K562 (cell line): Measurements from ENCODE around the gene ELOVL7. TPM values are rescaled to one million over a fixed set of nuclear protein-coding genes. Genes with fewer than 3 reads are reported as not detected.

Experiments used
- ATAC-seq: fragments of 200-7000 bp; cut with Tn5 transposase; 3 replicates; pipeline ENCODE4 v1.9.1; 2020; ENCODE audit warnings: moderate library complexity
- BruUV-seq: library from RNA; stranded (reverse); fragments of 400-500 nt; replicated peaks from 2 replicates; lab custom pipeline; 2021; lab: Mats Ljungman, UMichigan
- CTCF ChIA-PET: fragments of 300-600 bp; formaldehyde crosslinking; extraction: SDS; loops from one replicate; lab custom pipeline; 2021; ENCODE audit warnings: low intra/inter-chr PET ratio; lab: Yijun Ruan, JAX
- POLR2A ChIA-PET: fragments of 300-600, 350-650 bp; sonication (Branson Sonifier 250); formaldehyde crosslinking; extraction: SDS; loops from one replicate; lab custom pipeline; 2021; ENCODE audit warnings: antibody characterized with exemption, inconsistent platforms; lab: Yijun Ruan, JAX
- DNase-seq, 4 experiments: peaks; one replicate each; pipeline versions ENCODE4 v3.0.0 to v3.0.0-alpha.2; 2011 to 2018; ENCODE audit warnings: low spot score in 3 of 4, mixed read lengths in 3 of 4; ENCODE audit errors: extremely low read depth in 1 of 4
- FAIRE-seq: peaks from 2 replicates; lab custom pipeline; 2011; peaks lifted over from hg19 to GRCh38; lab: Jason Lieb, UNC
- H2AFZ ChIP-seq: 2 replicates; pipeline ENCODE4 v1.6.0; 2011; ENCODE audit warnings: low read depth, low read length, control low read depth, inconsistent platforms
- H3K27ac ChIP-seq: fragments of 200-600 bp; 3 replicates; pipeline ENCODE4 v1.8.0; 2011; ENCODE audit warnings: low read depth, mild to moderate bottlenecking, control low read depth, inconsistent platforms, low read length, moderate library complexity, mixed read lengths; ENCODE audit errors: extremely low read depth
- H3K27me3 ChIP-seq, 2 experiments: fragments of 300-600 bp in 1 of 2; 2 replicates in 1 of 2; 3 replicates in 1 of 2; pipeline versions ENCODE4 v1.6.0 to v1.8.0; 2011; ENCODE audit warnings: inconsistent platforms in 2 of 2, low read length in 2 of 2, mild to moderate bottlenecking in 1 of 2, mixed read lengths in 1 of 2, moderate library complexity in 1 of 2; ENCODE audit not compliant: control insufficient read depth in 2 of 2, insufficient read depth in 2 of 2
- H3K36me3 ChIP-seq: fragments of 300-600 bp; 3 replicates; pipeline ENCODE4 v1.8.0; 2011; ENCODE audit warnings: mild to moderate bottlenecking, low read length, inconsistent platforms; ENCODE audit not compliant: control insufficient read depth, insufficient read depth
- H3K4me1 ChIP-seq, 2 experiments: fragments of 200-600 bp in 1 of 2; replicated peaks in 1 of 2; 2 replicates in 1 of 2; 3 replicates in 1 of 2; pipeline versions ENCODE4 v1.5.1 to v1.8.0; 2011; ENCODE audit warnings: inconsistent platforms in 2 of 2, low read length in 2 of 2, mild to moderate bottlenecking in 1 of 2, mixed read lengths in 1 of 2, moderate library complexity in 1 of 2; ENCODE audit not compliant: control insufficient read depth in 2 of 2, insufficient read depth in 2 of 2
- H3K4me2 ChIP-seq: 2 replicates; pipeline ENCODE4 v1.6.1; 2011; ENCODE audit warnings: low read length, control low read depth, inconsistent platforms, mixed read lengths; ENCODE audit not compliant: insufficient read depth
- H3K4me3 ChIP-seq: fragments of 200-600 bp; sonication (generic), shearing (Covaris generic); 2 replicates; pipeline ENCODE4 v1.5.1; 2016; ENCODE audit warnings: control low read depth, inconsistent platforms
- H3K79me2 ChIP-seq: fragments of 200-600 bp; 3 replicates; pipeline ENCODE4 v1.8.0; 2011; ENCODE audit warnings: low read length, inconsistent platforms; ENCODE audit not compliant: control insufficient read depth, insufficient read depth
- H3K9ac ChIP-seq, 2 experiments: 2 replicates each; pipeline versions ENCODE4 v1.6.0 to v1.6.1; 2011; ENCODE audit warnings: low read depth in 2 of 2, low read length in 2 of 2, control low read depth in 1 of 2, inconsistent platforms in 1 of 2, mild to moderate bottlenecking in 1 of 2, mixed read lengths in 1 of 2; ENCODE audit not compliant: insufficient read depth in 1 of 2
- H3K9me1 ChIP-seq: one replicate; pipeline ENCODE4 v1.6.0; 2011; ENCODE audit warnings: inconsistent platforms, mild to moderate bottlenecking, low read length, moderate library complexity; ENCODE audit not compliant: control insufficient read depth, insufficient read depth
- H3K9me3 ChIP-seq: replicated peaks from 2 replicates; pipeline ENCODE4 v1.5.1; 2011; ENCODE audit warnings: low read depth, low read length, inconsistent platforms; ENCODE audit not compliant: control insufficient read depth, insufficient read depth
- H4K20me1 ChIP-seq: replicated peaks from 2 replicates; pipeline ENCODE4 v1.6.1; 2011; ENCODE audit warnings: low read length, inconsistent platforms, mixed read lengths; ENCODE audit not compliant: control insufficient read depth, insufficient read depth
- BDP1 ChIP-seq: IDR thresholded peaks from 3 replicates; pipeline ENCODE4 v1.6.1; 2011; ENCODE audit not compliant: insufficient read length, insufficient read depth
- NCOA6 ChIP-seq: fragments of 450-650 bp; IDR thresholded peaks from 2 replicates; pipeline ENCODE4 v1.6.1; 2017; ENCODE audit warnings: mild to moderate bottlenecking
- SNRNP70 ChIP-seq: fragments of 200-400 bp; formaldehyde crosslinking; optimal IDR thresholded peaks from 2 replicates; pipeline ENCODE3; 2017; ENCODE audit warnings: low read depth, low read length
- ZEB2 ChIP-seq: fragments of 450-650 bp; IDR thresholded peaks from 2 replicates; pipeline ENCODE4 v1.6.1; 2016
- ZNF217 ChIP-seq: sonication (generic); formaldehyde crosslinking; IDR thresholded peaks from 2 replicates; pipeline ENCODE4 v1.8.0; 2022; ENCODE audit warnings: mild to moderate bottlenecking, missing genetic modification reagents
- WGBS: fragments of 100-300 bp; shearing (Covaris generic); methylation state at CpG from one replicate; pipeline ENCODE4 v1.1.6; 2016; ENCODE audit warnings: low coverage, mixed read lengths; ENCODE audit not compliant: insufficient coverage; ENCODE audit errors: missing lambda C conversion rate; 5-methylcytosine and 5-hydroxymethylcytosine counted together
- in situ Hi-C: fragments of 300-500 bp; cut with MboI; formaldehyde crosslinking; loops from 4 replicates; pipeline ENCODE4 v1.15.0; 2018; ENCODE audit warnings: inconsistent platforms, mixed read lengths
- intact Hi-C: fragments of 100-400 bp; cut with micrococcal nuclease; formaldehyde crosslinking; loops from 2 replicates; pipeline ENCODE4 v1.14.2; 2022
- polyA plus RNA-seq, 8 experiments: library from polyadenylated mRNA; depleted of rRNA in 4 of 8; stranded (reverse) in 5 of 8; unstranded in 3 of 8; fragments of >200 nt; fragmentation: Nextera tagmentation in 2 of 8; fragmentation: Illumina TruSeq in 1 of 8; extraction: Ambion mirVana in 2 of 8; extraction: Trizol in 1 of 8; gene quantifications; 2 replicates each; pipeline versions ENCODE4 v1.2.1 to v1.2.3, GENCODE V29; 2011 to 2014; ENCODE audit warnings: inconsistent platforms in 1 of 8, missing spikeins in 1 of 8
- total RNA-seq, 7 experiments: library from RNA; depleted of rRNA in 6 of 7; stranded (reverse); fragments of >200 nt in 6 of 7; fragmentation: Illumina TruSeq in 2 of 7; extraction: Trizol in 2 of 7; gene quantifications; 2 replicates each; pipeline versions ENCODE4 v1.2.1 to v1.2.3, GENCODE V29; 2011 to 2021; ENCODE audit warnings: low replicate concordance in 1 of 7
- TF ChIP-seq, protein P1 (sequence below): fragments of 250-450 bp; sonication (Bioruptor Pico); IDR thresholded peaks from 2 replicates; pipeline ENCODE4 v1.4.0; 2020; ENCODE audit warnings: mild to moderate bottlenecking, moderate library complexity
- TF ChIP-seq, protein P2 (sequence below): fragments of 450-650 bp; IDR thresholded peaks from 2 replicates; pipeline ENCODE4 v1.7.0; 2016; ENCODE audit warnings: borderline replicate concordance

Gene ELOVL7
- total and polyA plus RNA-seq, 9 of the 15 experiments (the other 6 are each of a cell fraction or from before 2014, with no cell fraction given), result 4.5 to 12.3 (median 6.9) TPM

DNA sequence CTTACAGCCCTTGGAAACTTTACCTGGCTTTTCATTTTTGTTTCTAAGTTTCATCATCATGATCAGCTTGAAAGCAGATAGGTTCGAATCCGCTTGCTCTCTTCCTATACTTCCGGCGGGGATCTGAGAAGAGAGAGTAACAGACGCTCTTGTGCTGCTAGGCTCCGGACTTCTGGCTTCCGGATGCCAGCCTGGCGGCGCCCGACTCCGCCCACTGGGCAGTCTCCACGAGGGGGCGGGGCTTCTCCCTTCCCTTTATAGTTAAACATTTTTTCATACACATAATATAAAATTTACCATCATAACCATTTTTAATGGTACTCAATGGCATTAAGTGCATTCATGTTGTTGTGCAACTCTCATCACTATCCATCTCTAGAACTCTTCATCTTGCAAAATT is 49.5 kb upstream of the ELOVL7 start:
- Histone ChIP-seq H3K79me2 (no peaks in the 10 kb centered on the region), H3K9me1 (no peaks in the 10 kb centered on the region), H3K4me2 (no peak overlapping the region), H3K27me3 (no peaks in the 10 kb centered on the region), H2AFZ (no peak overlapping the region), H3K9me3 (no peaks in the 10 kb centered on the region), H3K9ac (no peak overlapping the region), H3K4me3 (no peak overlapping the region), H3K36me3 (peaks cover 22% of the 10 kb centered on the region; the same call in 2 of the 3 replicates), H4K20me1 (no peaks in the 10 kb centered on the region), H3K4me1 (no peaks in the 10 kb centered on the region), H3K27ac (no peak overlapping the region)
- POLR2A ChIA-PET, result no interaction called here
- intact Hi-C loops (no loop called here), in situ Hi-C loops (no loop called here)
- CTCF ChIA-PET, result no interaction called here
- ATAC-seq, result no peak
- no peak for DNase-seq
- no TSS peak for BruUV-seq
- 81% methylated on average over 3 of the region's 13 CpGs for WGBS
- FAIRE-seq, result no peak
- TF ChIP-seq, protein P1, sequence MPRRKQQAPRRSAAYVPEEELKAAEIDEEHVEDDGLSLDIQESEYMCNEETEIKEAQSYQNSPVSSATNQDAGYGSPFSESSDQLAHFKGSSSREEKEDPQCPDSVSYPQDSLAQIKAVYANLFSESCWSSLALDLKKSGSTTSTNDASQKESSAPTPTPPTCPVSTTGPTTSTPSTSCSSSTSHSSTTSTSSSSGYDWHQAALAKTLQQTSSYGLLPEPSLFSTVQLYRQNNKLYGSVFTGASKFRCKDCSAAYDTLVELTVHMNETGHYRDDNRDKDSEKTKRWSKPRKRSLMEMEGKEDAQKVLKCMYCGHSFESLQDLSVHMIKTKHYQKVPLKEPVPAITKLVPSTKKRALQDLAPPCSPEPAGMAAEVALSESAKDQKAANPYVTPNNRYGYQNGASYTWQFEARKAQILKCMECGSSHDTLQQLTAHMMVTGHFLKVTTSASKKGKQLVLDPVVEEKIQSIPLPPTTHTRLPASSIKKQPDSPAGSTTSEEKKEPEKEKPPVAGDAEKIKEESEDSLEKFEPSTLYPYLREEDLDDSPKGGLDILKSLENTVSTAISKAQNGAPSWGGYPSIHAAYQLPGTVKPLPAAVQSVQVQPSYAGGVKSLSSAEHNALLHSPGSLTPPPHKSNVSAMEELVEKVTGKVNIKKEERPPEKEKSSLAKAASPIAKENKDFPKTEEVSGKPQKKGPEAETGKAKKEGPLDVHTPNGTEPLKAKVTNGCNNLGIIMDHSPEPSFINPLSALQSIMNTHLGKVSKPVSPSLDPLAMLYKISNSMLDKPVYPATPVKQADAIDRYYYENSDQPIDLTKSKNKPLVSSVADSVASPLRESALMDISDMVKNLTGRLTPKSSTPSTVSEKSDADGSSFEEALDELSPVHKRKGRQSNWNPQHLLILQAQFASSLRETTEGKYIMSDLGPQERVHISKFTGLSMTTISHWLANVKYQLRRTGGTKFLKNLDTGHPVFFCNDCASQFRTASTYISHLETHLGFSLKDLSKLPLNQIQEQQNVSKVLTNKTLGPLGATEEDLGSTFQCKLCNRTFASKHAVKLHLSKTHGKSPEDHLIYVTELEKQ (CRISPR knock-in tag), result no peak
- TF ChIP-seq BDP1 (no peak), ZEB2 (no peak), SNRNP70 (no peak), ZNF217 (CRISPR knock-in tag) (no peak), NCOA6 (no peak)
- TF ChIP-seq, protein P2, sequence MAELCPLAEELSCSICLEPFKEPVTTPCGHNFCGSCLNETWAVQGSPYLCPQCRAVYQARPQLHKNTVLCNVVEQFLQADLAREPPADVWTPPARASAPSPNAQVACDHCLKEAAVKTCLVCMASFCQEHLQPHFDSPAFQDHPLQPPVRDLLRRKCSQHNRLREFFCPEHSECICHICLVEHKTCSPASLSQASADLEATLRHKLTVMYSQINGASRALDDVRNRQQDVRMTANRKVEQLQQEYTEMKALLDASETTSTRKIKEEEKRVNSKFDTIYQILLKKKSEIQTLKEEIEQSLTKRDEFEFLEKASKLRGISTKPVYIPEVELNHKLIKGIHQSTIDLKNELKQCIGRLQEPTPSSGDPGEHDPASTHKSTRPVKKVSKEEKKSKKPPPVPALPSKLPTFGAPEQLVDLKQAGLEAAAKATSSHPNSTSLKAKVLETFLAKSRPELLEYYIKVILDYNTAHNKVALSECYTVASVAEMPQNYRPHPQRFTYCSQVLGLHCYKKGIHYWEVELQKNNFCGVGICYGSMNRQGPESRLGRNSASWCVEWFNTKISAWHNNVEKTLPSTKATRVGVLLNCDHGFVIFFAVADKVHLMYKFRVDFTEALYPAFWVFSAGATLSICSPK, result no peak
